ENCODE measurements around the gene HINT1. TPM values are rescaled to one million over a fixed set of nuclear protein-coding genes. Genes with fewer than 3 reads are reported as not detected.

HINT1 gene
- total RNA-seq, 2 donors from 2014 or later, result 121 to 328 TPM

- H3K4me1 ChIP-seq (replicated peaks), result no peaks in the 10 kb centered on the region
- TF ChIP-seq POLR2AphosphoS5 (IDR thresholded peaks at IDR 0.05) (no peak), CTCF (IDR thresholded peaks at IDR 0.05) (no peak), POLR2A (IDR thresholded peaks at IDR 0.05) (no peak)
- 46% methylated on average over 2 of the region's 2 CpGs for WGBS
- H3K4me3 ChIP-seq, result no peak overlapping the region
- intact Hi-C loops (cut with DNase I), result no loop called here
- no peaks in the 10 kb centered on the region for H3K36me3 ChIP-seq
- DNase-seq (ENCODE audit: low spot score), result no peak
- no peaks in the 10 kb centered on the region for H3K9me3 ChIP-seq
- H3K27me3 ChIP-seq (replicated peaks; ENCODE audit: insufficient read depth), result no peaks in the 10 kb centered on the region
- no peak overlapping the region for H3K27ac ChIP-seq
Observed at GRCh38 chr5:131114754-131115153, 50.3 kb downstream of the HINT1 start.

GRCh38 chr5:131112424-131112823, 52.6 kb downstream of the HINT1 start:
- Histone ChIP-seq H3K27me3 (replicated peaks; ENCODE audit: insufficient read depth) (no peaks in the 10 kb centered on the region), H3K4me1 (replicated peaks) (no peaks in the 10 kb centered on the region), H3K4me3 (no peak overlapping the region), H3K36me3 (no peaks in the 10 kb centered on the region), H3K9me3 (no peaks in the 10 kb centered on the region), H3K27ac (no peak overlapping the region)
- intact Hi-C loops (cut with DNase I), result no loop called here
- WGBS, result 69% methylated on average over 13 of the region's 13 CpGs
- TF ChIP-seq POLR2A (IDR thresholded peaks at IDR 0.05) (no peak), CTCF (IDR thresholded peaks at IDR 0.05) (no peak), POLR2AphosphoS5 (IDR thresholded peaks at IDR 0.05) (no peak)
- no peak for DNase-seq (ENCODE audit: low spot score)

GRCh38 chr5:131110256-131110594, 54.8 kb downstream of the HINT1 start:
- WGBS, result 28% methylated on average over 5 of the region's 5 CpGs
- Histone ChIP-seq H3K9me3 (no peaks in the 10 kb centered on the region), H3K4me3 (no peak overlapping the region), H3K27ac (no peak overlapping the region), H3K27me3 (replicated peaks; ENCODE audit: insufficient read depth) (no peaks in the 10 kb centered on the region), H3K4me1 (replicated peaks) (no peaks in the 10 kb centered on the region), H3K36me3 (no peaks in the 10 kb centered on the region)
- intact Hi-C loops (cut with DNase I), result no loop called here
- DNase-seq (ENCODE audit: low spot score), result no peak
- TF ChIP-seq POLR2A (IDR thresholded peaks at IDR 0.05), result no peak
- no peak for TF ChIP-seq CTCF (IDR thresholded peaks at IDR 0.05)
- no peak for TF ChIP-seq POLR2AphosphoS5 (IDR thresholded peaks at IDR 0.05)

- H3K9me3 ChIP-seq, result no peaks in the 10 kb centered on the region
- intact Hi-C loops (cut with DNase I), result loop anchor here (10.0 kb wide), 1 partner anchor 985 kb away; no protein-coding TSS in a partner anchor
- H3K27me3 ChIP-seq (replicated peaks; ENCODE audit: insufficient read depth), result no peaks in the 10 kb centered on the region
- 24% methylated on average over 2 of the region's 2 CpGs for WGBS
- no peaks in the 10 kb centered on the region for H3K36me3 ChIP-seq
- no peak overlapping the region for H3K27ac ChIP-seq
- TF ChIP-seq POLR2A (IDR thresholded peaks at IDR 0.05) (no peak), CTCF (IDR thresholded peaks at IDR 0.05) (peak; percentile 14 to 74 (median 68)), POLR2AphosphoS5 (IDR thresholded peaks at IDR 0.05) (peak; percentile 53)
- H3K4me3 ChIP-seq, result no peak overlapping the region
- peak; percentile 10 for DNase-seq (ENCODE audit: low spot score)
- H3K4me1 ChIP-seq (replicated peaks), result no peaks in the 10 kb centered on the region
Observed at GRCh38 chr5:131109540-131110255, 55.4 kb downstream of the HINT1 start.

Other genes with a start within 250 kb of the HINT1 start
- 1 to 10 TPM; 6.3 to 7.6 TPM for gene LYRM7, start 5.7 kb upstream of the HINT1 start, total RNA-seq
- 10 to 100 TPM; 51.0 to 63.5 TPM for gene CDC42SE2, start 98.8 kb upstream of the HINT1 start, total RNA-seq

All from prostate gland (tissue), 2 donors.